Neural progenitor cell (in vitro differentiated cells): ENCODE measurements around the gene ATXN1L. TPM values are rescaled to one million over a fixed set of nuclear protein-coding genes. Genes with fewer than 3 reads are reported as not detected.

ENCODE experiments used
- DNase-seq: peaks from one replicate; pipeline ENCODE4 v3.0.0-alpha.2; 2016; ENCODE audit warnings: low spot score
- H2AFZ ChIP-seq: fragments of 200-600 bp; sonication (generic); replicated peaks from 2 replicates; pipeline ENCODE4 v1.6.1; 2016; ENCODE audit warnings: antibody characterized with exemption
- H3F3A ChIP-seq: fragments of 200-600 bp; sonication (generic); 2 replicates; pipeline ENCODE4 v1.6.1; 2016; ENCODE audit warnings: antibody characterized with exemption, low read depth
- H3K27ac ChIP-seq: fragments of 200-600 bp; sonication (generic); 2 replicates; pipeline ENCODE4 v1.5.1; 2016; ENCODE audit warnings: mild to moderate bottlenecking
- H3K27me3 ChIP-seq: fragments of 200-600 bp; sonication (generic); 2 replicates; pipeline ENCODE4 v1.6.1; 2016; ENCODE audit warnings: mild to moderate bottlenecking, moderate library complexity
- H3K36me3 ChIP-seq: fragments of 200-600 bp; sonication (generic); 2 replicates; pipeline ENCODE4 v1.5.1; 2016
- H3K4me1 ChIP-seq: fragments of 200-600 bp; sonication (generic); 2 replicates; pipeline ENCODE4 v1.6.1; 2016; ENCODE audit warnings: mixed run types
- H3K4me2 ChIP-seq: fragments of 200-600 bp; sonication (generic); 2 replicates; pipeline ENCODE4 v1.6.1; 2016
- H3K4me3 ChIP-seq: fragments of 200-600 bp; sonication (generic); 2 replicates; pipeline ENCODE4 v1.5.1; 2016
- H3K79me2 ChIP-seq: fragments of 200-600 bp; sonication (generic); 2 replicates; pipeline ENCODE4 v1.6.1; 2016; ENCODE audit warnings: low read depth
- H3K9ac ChIP-seq: fragments of 200-600 bp; sonication (generic); 2 replicates; pipeline ENCODE4 v1.6.1; 2016
- H3K9me3 ChIP-seq: fragments of 200-600 bp; sonication (generic); 2 replicates; pipeline ENCODE4 v1.5.1; 2016; ENCODE audit warnings: low read depth
- H4K20me1 ChIP-seq: fragments of 200-600 bp; sonication (generic); 2 replicates; pipeline ENCODE4 v1.6.1; 2016; ENCODE audit warnings: low read depth
- H3K27ac Mint-ChIP-seq: 3 replicates; pipeline ENCODE4 v1.8.0; 2021; ENCODE audit warnings: mixed read lengths
- H3K27me3 Mint-ChIP-seq: 2 replicates; pipeline ENCODE4 v1.8.0; 2022; ENCODE audit warnings: low read depth, mild to moderate bottlenecking, inconsistent platforms, moderate library complexity, mixed read lengths; ENCODE audit not compliant: insufficient read depth
- H3K36me3 Mint-ChIP-seq: 3 replicates; pipeline ENCODE4 v1.8.0; 2021; ENCODE audit warnings: mixed read lengths
- H3K4me1 Mint-ChIP-seq: 3 replicates; pipeline ENCODE4 v1.8.0; 2021; ENCODE audit warnings: mixed read lengths
- H3K4me3 Mint-ChIP-seq: 3 replicates; pipeline ENCODE4 v1.8.0; 2021; ENCODE audit warnings: mild to moderate bottlenecking, moderate library complexity, mixed read lengths
- H3K9me3 Mint-ChIP-seq: 3 replicates; pipeline ENCODE4 v1.8.0; 2020; ENCODE audit warnings: mixed read lengths
- EZH2 ChIP-seq: fragments of 200-600 bp; sonication (generic); IDR thresholded peaks from 2 replicates; pipeline ENCODE4 v1.6.1; 2017; ENCODE audit warnings: antibody characterized with exemption, mild to moderate bottlenecking, moderate library complexity
- EZH2phosphoT487 ChIP-seq: fragments of 200-600 bp; sonication (generic); IDR thresholded peaks from 2 replicates; pipeline ENCODE4 v1.6.1; 2017; ENCODE audit warnings: antibody characterized with exemption
- total RNA-seq: library from RNA; depleted of rRNA; stranded (reverse); fragments of >200 nt; gene quantifications from 2 replicates; pipeline ENCODE4 v1.2.3, GENCODE V29; 2015; ENCODE audit warnings: low replicate concordance
- TF ChIP-seq, protein P1 (sequence below): fragments of 200-600 bp; sonication (generic); IDR thresholded peaks from 2 replicates; pipeline ENCODE4 v1.5.1; 2017; ENCODE audit warnings: antibody characterized with exemption, mild to moderate bottlenecking

Gene ATXN1L
- total RNA-seq, 1 donor from 2014 or later: 19.8 TPM

DNA sequence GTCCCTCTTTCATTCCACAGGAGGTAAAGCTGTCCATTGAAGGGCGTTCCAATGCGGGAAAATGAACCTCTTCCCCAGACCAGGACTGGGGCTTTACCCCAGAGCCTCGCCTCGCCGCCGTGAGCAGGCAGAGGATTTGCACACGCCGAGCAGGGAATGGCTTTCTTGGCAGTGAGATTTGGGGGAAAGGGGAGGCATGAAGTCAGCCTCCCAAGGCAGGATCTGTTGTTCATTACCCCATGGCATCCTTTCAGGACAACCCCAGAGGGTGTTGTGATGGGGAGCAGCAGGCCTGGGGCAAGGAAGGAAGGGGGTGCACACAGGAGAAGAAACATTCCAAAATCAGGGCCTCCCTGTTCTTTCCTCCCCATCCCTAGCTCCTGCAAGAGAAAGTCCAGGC, 6.0 kb downstream of the ATXN1L start:
- no peaks in the 10 kb centered on the region for H3K9me3 Mint-ChIP-seq
- TF ChIP-seq, protein P1, sequence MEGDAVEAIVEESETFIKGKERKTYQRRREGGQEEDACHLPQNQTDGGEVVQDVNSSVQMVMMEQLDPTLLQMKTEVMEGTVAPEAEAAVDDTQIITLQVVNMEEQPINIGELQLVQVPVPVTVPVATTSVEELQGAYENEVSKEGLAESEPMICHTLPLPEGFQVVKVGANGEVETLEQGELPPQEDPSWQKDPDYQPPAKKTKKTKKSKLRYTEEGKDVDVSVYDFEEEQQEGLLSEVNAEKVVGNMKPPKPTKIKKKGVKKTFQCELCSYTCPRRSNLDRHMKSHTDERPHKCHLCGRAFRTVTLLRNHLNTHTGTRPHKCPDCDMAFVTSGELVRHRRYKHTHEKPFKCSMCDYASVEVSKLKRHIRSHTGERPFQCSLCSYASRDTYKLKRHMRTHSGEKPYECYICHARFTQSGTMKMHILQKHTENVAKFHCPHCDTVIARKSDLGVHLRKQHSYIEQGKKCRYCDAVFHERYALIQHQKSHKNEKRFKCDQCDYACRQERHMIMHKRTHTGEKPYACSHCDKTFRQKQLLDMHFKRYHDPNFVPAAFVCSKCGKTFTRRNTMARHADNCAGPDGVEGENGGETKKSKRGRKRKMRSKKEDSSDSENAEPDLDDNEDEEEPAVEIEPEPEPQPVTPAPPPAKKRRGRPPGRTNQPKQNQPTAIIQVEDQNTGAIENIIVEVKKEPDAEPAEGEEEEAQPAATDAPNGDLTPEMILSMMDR: no peak
- TF ChIP-seq EZH2: no peak
- no peak for TF ChIP-seq EZH2phosphoT487
- H3K27ac Mint-ChIP-seq: no peak overlapping the region
- peaks cover 23% of the 10 kb centered on the region for H3K36me3 Mint-ChIP-seq
- Histone ChIP-seq H3F3A (no peaks in the 10 kb centered on the region), H2AFZ (no peak overlapping the region), H3K4me1 (peaks cover 7% of the 10 kb centered on the region), H3K4me2 (no peak overlapping the region), H3K9ac (no peak overlapping the region), H3K27ac (no peak overlapping the region), H3K79me2 (peaks cover 24% of the 10 kb centered on the region), H4K20me1 (peaks cover 39% of the 10 kb centered on the region), H3K9me3 (no peaks in the 10 kb centered on the region), H3K27me3 (no peaks in the 10 kb centered on the region), H3K36me3 (peaks cover 7% of the 10 kb centered on the region), H3K4me3 (no peak overlapping the region)
- H3K4me1 Mint-ChIP-seq: peaks cover 10% of the 10 kb centered on the region
- H3K4me3 Mint-ChIP-seq: no peak overlapping the region
- peaks cover 16% of the 10 kb centered on the region for H3K27me3 Mint-ChIP-seq
- no peak for DNase-seq

DNA sequence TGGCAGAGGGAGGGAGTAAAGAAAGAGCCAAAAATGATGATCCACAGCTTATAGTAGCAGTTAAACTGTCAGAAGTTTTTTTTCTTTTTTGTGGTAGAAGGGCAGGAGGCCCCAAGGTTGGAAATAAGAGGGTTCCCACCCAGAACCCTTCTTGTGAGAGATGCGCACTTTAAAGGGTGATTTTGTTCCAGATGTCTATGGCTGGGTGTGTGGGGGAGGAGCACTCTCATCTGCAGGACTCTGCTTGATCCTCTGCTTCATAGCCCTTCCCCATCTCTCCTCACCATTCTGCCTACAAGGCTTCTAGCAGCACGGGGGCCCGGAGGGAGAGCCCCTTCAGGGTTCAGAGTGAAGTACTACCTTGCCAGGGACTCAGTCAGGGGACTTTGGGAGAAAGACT, 6.4 kb downstream of the ATXN1L start:
- Mint-ChIP-seq H3K36me3 (peaks cover 23% of the 10 kb centered on the region), H3K4me1 (peaks cover 6% of the 10 kb centered on the region), H3K27ac (no peak overlapping the region), H3K9me3 (no peaks in the 10 kb centered on the region), H3K4me3 (no peak overlapping the region), H3K27me3 (peaks cover 16% of the 10 kb centered on the region)
- no peaks in the 10 kb centered on the region for H3K27me3 ChIP-seq
- H3K27ac ChIP-seq: no peak overlapping the region
- H2AFZ ChIP-seq: no peak overlapping the region
- no peaks in the 10 kb centered on the region for H3F3A ChIP-seq
- H3K9me3 ChIP-seq: no peaks in the 10 kb centered on the region
- no peak for TF ChIP-seq EZH2phosphoT487
- no peak for TF ChIP-seq EZH2
- TF ChIP-seq, protein P1: no peak
- peaks cover 3% of the 10 kb centered on the region for H3K4me1 ChIP-seq
- peaks cover 7% of the 10 kb centered on the region for H3K36me3 ChIP-seq
- no peak overlapping the region for H3K4me2 ChIP-seq
- H3K79me2 ChIP-seq: peaks cover 20% of the 10 kb centered on the region
- peaks cover 35% of the 10 kb centered on the region for H4K20me1 ChIP-seq
- DNase-seq: no peak
- no peak overlapping the region for H3K4me3 ChIP-seq
- no peak overlapping the region for H3K9ac ChIP-seq

DNA sequence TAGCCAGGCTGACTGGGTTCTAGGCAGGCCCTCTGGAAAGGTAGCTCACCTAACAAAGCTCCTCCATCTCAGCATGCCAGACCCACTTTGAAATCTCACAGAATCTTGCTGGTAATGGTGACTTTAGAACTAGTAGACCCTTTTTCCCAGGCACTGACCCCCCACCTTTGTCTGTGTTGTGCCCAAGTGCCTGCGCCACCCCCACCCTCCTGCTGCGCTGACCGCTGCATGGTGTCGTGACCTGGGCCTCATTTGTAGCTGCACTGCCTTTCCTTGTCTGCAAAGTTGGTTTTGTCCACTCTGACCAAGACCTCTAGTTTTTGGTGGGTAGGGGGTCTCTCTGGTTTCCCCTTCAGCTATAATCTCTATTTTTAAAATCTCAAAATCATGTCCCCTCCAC, 6.8 kb downstream of the ATXN1L start:
- Histone ChIP-seq H4K20me1 (peaks cover 31% of the 10 kb centered on the region), H3K4me2 (no peak overlapping the region), H3K27ac (no peak overlapping the region), H3K79me2 (peaks cover 16% of the 10 kb centered on the region), H3K9ac (no peak overlapping the region), H3K4me3 (no peak overlapping the region), H3K4me1 (no peaks in the 10 kb centered on the region), H3K27me3 (no peaks in the 10 kb centered on the region), H3K9me3 (no peaks in the 10 kb centered on the region), H3K36me3 (peaks cover 7% of the 10 kb centered on the region), H2AFZ (no peak overlapping the region), H3F3A (no peaks in the 10 kb centered on the region)
- peaks cover 23% of the 10 kb centered on the region for H3K36me3 Mint-ChIP-seq
- H3K9me3 Mint-ChIP-seq: no peaks in the 10 kb centered on the region
- H3K27ac Mint-ChIP-seq: no peak overlapping the region
- peaks cover 2% of the 10 kb centered on the region for H3K4me1 Mint-ChIP-seq
- H3K4me3 Mint-ChIP-seq: no peak overlapping the region
- no peak for TF ChIP-seq EZH2
- TF ChIP-seq, protein P1: no peak
- no peak for TF ChIP-seq EZH2phosphoT487
- peaks cover 16% of the 10 kb centered on the region for H3K27me3 Mint-ChIP-seq
- DNase-seq: no peak
